GM10266 (cell line): ENCODE data around the gene SLC25A51.

ENCODE experiments used
- DNase-seq: peaks from one replicate; pipeline ENCODE4 v3.0.0; 2012; ENCODE audit errors: extremely low spot score
- CTCF ChIP-seq: IDR thresholded peaks from 2 replicates; pipeline ENCODE4 v1.5.1; 2012; ENCODE audit warnings: mild to moderate bottlenecking, low read depth; ENCODE audit not compliant: control insufficient read depth, insufficient read depth; ENCODE audit errors: missing control alignments

The SLC25A51 gene

GRCh38 chr9:37948417-37948980 is 44.6 kb upstream of the SLC25A51 start:
- no peak for DNase-seq
- no peak for TF ChIP-seq CTCF

GRCh38 chr9:37947977-37948376 is 44.0 kb upstream of the SLC25A51 start:
- TF ChIP-seq CTCF = no peak
- no peak for DNase-seq

- TF ChIP-seq CTCF = no peak
- DNase-seq = no peak
These were observed 43.5 kb upstream of the SLC25A51 start for GRCh38 chr9:37947471-37947870.

GRCh38 chr9:37946971-37947370 is 43.0 kb upstream of the SLC25A51 start:
- DNase-seq = no peak
- TF ChIP-seq CTCF = no peak

- no peak for TF ChIP-seq CTCF
- DNase-seq = no peak
These were observed 42.1 kb upstream of the SLC25A51 start for GRCh38 chr9:37946041-37946440.

GRCh38 chr9:37944671-37945481 is 40.9 kb upstream of the SLC25A51 start:
- TF ChIP-seq CTCF = no peak
- no peak for DNase-seq

GRCh38 chr9:37944266-37944650 is 40.3 kb upstream of the SLC25A51 start:
- DNase-seq = no peak
- no peak for TF ChIP-seq CTCF
